IMR-90 (cell line): Measurements from ENCODE around the gene MS4A4E.

ENCODE experiments used
- BHLHE40 ChIP-seq: fragments of 150-350 bp; IDR thresholded peaks from 2 replicates; pipeline ENCODE4 v1.6.1; 2016; ENCODE audit warnings: mild to moderate bottlenecking, low read depth, low read length
- MAFK ChIP-seq: IDR thresholded peaks from 2 replicates; pipeline ENCODE4 v1.6.1; 2012; ENCODE audit warnings: low read depth, low read length, improper control_type of control experiment
- MAZ ChIP-seq: IDR thresholded peaks from 2 replicates; pipeline ENCODE4 v1.6.1; 2012; ENCODE audit warnings: low read depth, mild to moderate bottlenecking, low read length, improper control_type of control experiment, moderate library complexity, borderline replicate concordance
- MXI1 ChIP-seq: IDR thresholded peaks from 2 replicates; pipeline ENCODE4 v1.6.1; 2012; ENCODE audit warnings: low read depth, mild to moderate bottlenecking, low read length, moderate library complexity, borderline replicate concordance
- POLR2A ChIP-seq: IDR thresholded peaks from 2 replicates; pipeline ENCODE4 v1.6.1; 2012; ENCODE audit warnings: mild to moderate bottlenecking, low read depth, low read length
- RFX5 ChIP-seq: IDR thresholded peaks from 2 replicates; pipeline ENCODE4 v1.8.0; 2012; ENCODE audit warnings: low read depth, mild to moderate bottlenecking, low read length, moderate library complexity
- SMC3 ChIP-seq: fragments of 150-350 bp; IDR thresholded peaks from 2 replicates; pipeline ENCODE4 v1.6.1; 2016; ENCODE audit warnings: low read depth, mild to moderate bottlenecking, antibody characterized with exemption, low read length, moderate library complexity
- USF2 ChIP-seq: fragments of 150-350 bp; IDR thresholded peaks from 2 replicates; pipeline ENCODE4 v1.6.1; 2017; ENCODE audit warnings: mild to moderate bottlenecking, antibody characterized with exemption, low read length, low read depth
- TF ChIP-seq, protein P1 (sequence below): conservative IDR thresholded peaks from 2 replicates; pipeline ENCODE4 v1.5.1; 2012; ENCODE audit warnings: mild to moderate bottlenecking, low read depth, low read length, improper control_type of control experiment
- TF ChIP-seq, protein P2 (sequence below): fragments of 150-350 bp; IDR thresholded peaks from 2 replicates; pipeline ENCODE4 v1.6.1; 2016; ENCODE audit warnings: low read depth, mild to moderate bottlenecking, low read length, moderate library complexity, borderline replicate concordance

DNA sequence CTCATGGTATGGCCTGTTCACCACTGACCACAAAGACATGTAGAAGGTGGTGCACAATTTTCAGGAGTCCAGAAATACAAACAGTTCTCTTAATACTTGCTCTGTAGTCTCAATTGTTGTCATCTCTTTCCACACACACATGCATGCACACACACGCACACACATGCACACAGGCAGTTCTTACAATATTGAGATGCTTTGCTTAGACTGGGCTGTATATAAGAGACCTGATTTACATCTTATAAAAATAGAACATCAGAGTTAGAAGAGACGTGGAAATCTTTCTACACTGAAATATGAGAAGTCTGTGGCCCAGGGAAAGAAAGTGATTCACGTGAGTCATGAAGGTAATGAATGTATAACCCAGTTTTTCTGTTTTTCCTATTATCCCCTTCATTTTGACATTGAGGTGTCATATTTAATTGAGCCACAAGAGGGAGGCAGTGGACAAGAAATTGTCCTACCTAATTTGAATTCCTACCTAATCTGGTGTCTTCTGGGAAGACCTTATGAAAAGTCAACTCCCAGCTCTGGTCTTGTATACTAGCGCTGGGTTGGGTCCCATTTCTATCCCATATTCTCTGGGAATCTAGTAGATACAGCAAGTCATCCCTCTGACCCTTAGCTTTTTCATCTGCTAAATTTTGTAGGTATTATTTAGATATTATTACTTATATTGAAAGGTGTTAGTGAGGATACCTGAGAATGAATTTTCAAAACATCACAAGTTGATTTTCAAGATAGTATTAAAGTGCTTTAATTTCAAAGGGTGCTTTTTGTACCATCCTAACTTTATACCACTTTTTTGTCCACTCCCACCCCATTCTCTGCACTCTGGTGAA, 22.7 kb upstream of the MS4A4E start:
- TF ChIP-seq, protein P1, sequence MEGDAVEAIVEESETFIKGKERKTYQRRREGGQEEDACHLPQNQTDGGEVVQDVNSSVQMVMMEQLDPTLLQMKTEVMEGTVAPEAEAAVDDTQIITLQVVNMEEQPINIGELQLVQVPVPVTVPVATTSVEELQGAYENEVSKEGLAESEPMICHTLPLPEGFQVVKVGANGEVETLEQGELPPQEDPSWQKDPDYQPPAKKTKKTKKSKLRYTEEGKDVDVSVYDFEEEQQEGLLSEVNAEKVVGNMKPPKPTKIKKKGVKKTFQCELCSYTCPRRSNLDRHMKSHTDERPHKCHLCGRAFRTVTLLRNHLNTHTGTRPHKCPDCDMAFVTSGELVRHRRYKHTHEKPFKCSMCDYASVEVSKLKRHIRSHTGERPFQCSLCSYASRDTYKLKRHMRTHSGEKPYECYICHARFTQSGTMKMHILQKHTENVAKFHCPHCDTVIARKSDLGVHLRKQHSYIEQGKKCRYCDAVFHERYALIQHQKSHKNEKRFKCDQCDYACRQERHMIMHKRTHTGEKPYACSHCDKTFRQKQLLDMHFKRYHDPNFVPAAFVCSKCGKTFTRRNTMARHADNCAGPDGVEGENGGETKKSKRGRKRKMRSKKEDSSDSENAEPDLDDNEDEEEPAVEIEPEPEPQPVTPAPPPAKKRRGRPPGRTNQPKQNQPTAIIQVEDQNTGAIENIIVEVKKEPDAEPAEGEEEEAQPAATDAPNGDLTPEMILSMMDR, result peak; percentile 61
- TF ChIP-seq MXI1, result no peak
- no peak for TF ChIP-seq MAFK
- TF ChIP-seq RFX5, result no peak
- TF ChIP-seq USF2, result no peak
- 0 out of 2 replicates have a peak, but pooled peaks have one; percentile 15 for TF ChIP-seq SMC3
- no peak for TF ChIP-seq MAZ
- TF ChIP-seq, protein P2, sequence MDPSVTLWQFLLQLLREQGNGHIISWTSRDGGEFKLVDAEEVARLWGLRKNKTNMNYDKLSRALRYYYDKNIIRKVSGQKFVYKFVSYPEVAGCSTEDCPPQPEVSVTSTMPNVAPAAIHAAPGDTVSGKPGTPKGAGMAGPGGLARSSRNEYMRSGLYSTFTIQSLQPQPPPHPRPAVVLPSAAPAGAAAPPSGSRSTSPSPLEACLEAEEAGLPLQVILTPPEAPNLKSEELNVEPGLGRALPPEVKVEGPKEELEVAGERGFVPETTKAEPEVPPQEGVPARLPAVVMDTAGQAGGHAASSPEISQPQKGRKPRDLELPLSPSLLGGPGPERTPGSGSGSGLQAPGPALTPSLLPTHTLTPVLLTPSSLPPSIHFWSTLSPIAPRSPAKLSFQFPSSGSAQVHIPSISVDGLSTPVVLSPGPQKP, result no peak
- TF ChIP-seq POLR2A, result no peak
- TF ChIP-seq BHLHE40, result no peak
